ENCODE data around the gene ASMT.

DNA sequence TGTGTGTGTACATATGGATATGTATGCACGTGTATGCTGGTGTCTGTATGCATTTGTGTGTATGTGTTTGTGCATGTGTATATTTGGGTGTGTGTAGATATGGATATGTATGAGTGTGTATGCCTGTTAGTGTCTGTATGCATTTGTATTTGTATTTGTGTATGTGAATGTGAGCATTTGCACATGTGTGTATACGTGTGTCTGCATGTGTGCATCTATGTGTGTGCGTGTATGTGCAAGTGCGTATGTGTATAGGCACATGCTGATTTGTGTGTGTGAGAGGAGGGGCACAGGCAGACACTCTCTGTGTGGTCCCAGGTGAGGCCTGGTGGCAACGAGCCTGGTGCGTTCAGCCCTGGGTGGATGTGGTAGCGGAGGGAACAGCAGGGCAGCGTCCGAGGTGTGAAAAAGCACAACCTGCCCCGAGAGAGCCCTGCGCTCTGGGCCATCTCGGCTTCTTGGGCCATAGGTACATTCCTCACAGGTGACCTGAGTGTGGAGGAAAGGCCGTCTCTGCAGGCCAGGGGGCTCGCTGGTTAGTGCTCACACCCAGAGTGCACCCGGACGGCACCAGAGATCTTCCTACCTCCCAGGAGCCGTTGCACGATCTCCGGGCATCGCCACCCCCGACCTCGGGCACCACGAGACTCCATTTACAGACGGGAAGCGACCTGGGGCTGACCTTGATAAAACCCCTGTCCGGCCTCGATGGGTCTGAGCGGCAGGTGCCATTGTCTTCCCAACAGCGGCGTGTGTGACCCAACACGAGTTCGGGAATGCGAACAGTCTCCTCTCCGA lies 45.0 kb downstream of the ASMT start:
- no peak for TF ChIP-seq GATA3 (IDR thresholded peaks at IDR 0.05; ENCODE audit: low read depth, low read length)
- TF ChIP-seq GATA2 (IDR thresholded peaks at IDR 0.05; ENCODE audit: low read depth, low read length), result no peak

All from SH-SY5Y (cell line).